Measurements from ENCODE around the gene CUL3. TPM values are rescaled to one million over a fixed set of nuclear protein-coding genes. Genes with fewer than 3 reads are reported as not detected.

Gene CUL3
- total RNA-seq, 1 experiment from 2014 or later: 104 TPM

- no TSS peak for BruUV-seq (replicated peaks)
- DNase-seq (ENCODE audit: low read depth, low spot score): no peak
- intact Hi-C loops (cut with micrococcal nuclease; ENCODE audit: unreplicated experiment) (no loop called here), in situ Hi-C loops (cut with HindIII; ENCODE audit: low pct_unique_long_range_greater_than_20kb, low sequenced_read_pairs) (no loop called here)
- no peaks in the 10 kb centered on the region for H3K9me3 ChIP-seq (ENCODE audit: control insufficient read depth, insufficient read depth, low read depth, low read length)
- no peaks in the 10 kb centered on the region for H3K4me1 ChIP-seq (ENCODE audit: control insufficient read depth, insufficient read depth, low read length)
- H3K27me3 ChIP-seq (ENCODE audit: control insufficient read depth, insufficient read depth, low read length): no peaks in the 10 kb centered on the region
- H3K36me3 ChIP-seq (ENCODE audit: control insufficient read depth, insufficient read depth, low read length): no peaks in the 10 kb centered on the region
- ATAC-seq: no peak
- ChIA-PET CTCF (no interaction called here), POLR2A (no interaction called here)
- H3K4me3 ChIP-seq (ENCODE audit: low read depth in 2 of 2, low read length in 2 of 2): no peak overlapping the region
- H3K27ac ChIP-seq (ENCODE audit: low read length): no peak overlapping the region
- TF ChIP-seq POLR2AphosphoS5 (IDR thresholded peaks at IDR 0.05; ENCODE audit: low read depth, low read length): no peak
- TF ChIP-seq SIN3A (IDR thresholded peaks at IDR 0.05; ENCODE audit: borderline replicate concordance, insufficient read depth, low read depth, low read length): no peak
- TF ChIP-seq CTCF (IDR thresholded peaks at IDR 0.05): no peak
- TF ChIP-seq REST (IDR thresholded peaks at IDR 0.05; ENCODE audit: insufficient read depth in 1 of 2, low read depth in 2 of 2, low read length in 1 of 2): no peak
- no peak for TF ChIP-seq TCF7L2 (IDR thresholded peaks at IDR 0.05; ENCODE audit: low read depth, low read length)
Measured at GRCh38 chr2:224594840-224595239, 9.7 kb upstream of the CUL3 start.

DNA sequence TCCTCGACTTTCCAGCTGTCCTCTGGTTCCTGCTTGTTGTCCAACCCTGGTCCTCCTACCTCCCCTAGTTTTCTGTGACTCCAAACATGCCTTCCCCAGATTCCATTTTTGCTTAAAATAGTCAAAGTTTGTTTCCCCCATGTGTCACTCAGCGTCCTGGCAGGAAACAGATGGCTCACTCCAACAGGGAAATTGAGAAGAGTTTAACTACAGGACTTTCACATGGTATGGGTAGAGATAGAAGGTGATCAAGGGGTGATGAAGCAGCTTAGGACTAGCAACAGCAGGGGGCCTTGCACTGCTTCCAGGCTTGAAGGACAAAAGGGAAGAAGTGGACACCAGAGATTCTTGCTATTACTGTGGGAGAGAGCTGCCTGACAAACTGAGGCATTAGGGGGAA lies 6.1 kb upstream of the CUL3 start:
- ATAC-seq (no peak), DNase-seq (ENCODE audit: low read depth, low spot score) (no peak)
- no peak overlapping the region for H3K4me3 ChIP-seq (ENCODE audit: low read depth in 2 of 2, low read length in 2 of 2)
- ChIA-PET CTCF (no interaction called here), POLR2A (no interaction called here)
- in situ Hi-C loops (cut with HindIII; ENCODE audit: low pct_unique_long_range_greater_than_20kb, low sequenced_read_pairs): no loop called here
- intact Hi-C loops (cut with micrococcal nuclease; ENCODE audit: unreplicated experiment): no loop called here
- peak overlapping the region; percentile 26; the same call in 1 of the 2 replicates for H3K27ac ChIP-seq (ENCODE audit: low read length)
- no peaks in the 10 kb centered on the region for H3K9me3 ChIP-seq (ENCODE audit: control insufficient read depth, insufficient read depth, low read depth, low read length)
- peaks cover 11% of the 10 kb centered on the region for H3K4me1 ChIP-seq (ENCODE audit: control insufficient read depth, insufficient read depth, low read length)
- BruUV-seq (replicated peaks): no TSS peak
- no peaks in the 10 kb centered on the region for H3K27me3 ChIP-seq (ENCODE audit: control insufficient read depth, insufficient read depth, low read length)
- H3K36me3 ChIP-seq (ENCODE audit: control insufficient read depth, insufficient read depth, low read length): no peaks in the 10 kb centered on the region
- TF ChIP-seq CTCF (IDR thresholded peaks at IDR 0.05) (no peak), REST (IDR thresholded peaks at IDR 0.05; ENCODE audit: insufficient read depth in 1 of 2, low read depth in 2 of 2, low read length in 1 of 2) (no peak), TCF7L2 (IDR thresholded peaks at IDR 0.05; ENCODE audit: low read depth, low read length) (no peak), SIN3A (IDR thresholded peaks at IDR 0.05; ENCODE audit: borderline replicate concordance, insufficient read depth, low read depth, low read length) (no peak), POLR2AphosphoS5 (IDR thresholded peaks at IDR 0.05; ENCODE audit: low read depth, low read length) (no peak)
